Ectodermal cell (in vitro differentiated cells): ENCODE data around the gene ARNT2.

Source experiments
- H3K27ac ChIP-seq: 2 replicates; pipeline ENCODE4 v1.7.0; 2013; ENCODE audit warnings: mild to moderate bottlenecking, low read depth, low read length; ENCODE audit not compliant: insufficient read depth, poor library complexity, severe bottlenecking
- H3K27me3 ChIP-seq: 2 replicates; pipeline ENCODE4 v1.7.0; 2013; ENCODE audit warnings: mild to moderate bottlenecking, low read length; ENCODE audit not compliant: insufficient read depth, control insufficient read depth, poor library complexity, severe bottlenecking
- H3K36me3 ChIP-seq: one replicate; pipeline ENCODE4 v1.7.0; 2013; ENCODE audit warnings: low read length; ENCODE audit not compliant: control insufficient read depth, insufficient read depth
- H3K4me1 ChIP-seq: one replicate; pipeline ENCODE4 v1.7.0; 2013; ENCODE audit warnings: low read length; ENCODE audit not compliant: control insufficient read depth, insufficient read depth
- H3K4me3 ChIP-seq: 2 replicates; pipeline ENCODE4 v1.7.0; 2013; ENCODE audit warnings: low read depth, low read length, control low read depth; ENCODE audit not compliant: insufficient read depth
- H3K9me3 ChIP-seq: 2 replicates; pipeline ENCODE4 v1.7.0; 2013; ENCODE audit warnings: mild to moderate bottlenecking, low read length, moderate library complexity; ENCODE audit not compliant: control insufficient read depth
- WGBS, 2 experiments: methylation state at CpG; one replicate each; pipeline ENCODE4 v1.1.7; 2013; ENCODE audit warnings: missing lambda C conversion rate in 2 of 2; 5-methylcytosine and 5-hydroxymethylcytosine counted together

ARNT2 gene

DNA sequence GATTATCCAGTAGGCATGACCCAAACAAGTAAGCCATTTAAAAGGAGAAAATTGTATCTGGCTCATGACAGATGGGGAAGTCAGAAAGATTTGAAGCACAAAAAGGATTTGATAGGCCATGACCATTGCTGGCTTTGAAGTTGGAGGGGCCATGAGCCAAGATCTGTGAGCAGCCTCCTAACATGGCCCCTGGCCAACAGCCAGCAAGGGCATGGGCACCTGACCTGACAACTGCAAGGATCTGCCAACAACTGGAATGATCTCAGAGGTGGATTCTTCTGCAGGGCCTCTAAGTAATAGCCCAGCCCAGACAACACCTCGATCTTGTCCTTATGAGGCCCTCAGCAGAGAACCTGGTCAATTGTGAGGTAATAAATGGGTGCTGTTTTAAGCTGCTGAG, 93.0 kb downstream of the ARNT2 start:
- Histone ChIP-seq H3K27ac (no peak overlapping the region), H3K9me3 (no peaks in the 10 kb centered on the region), H3K36me3 (no peaks in the 10 kb centered on the region), H3K27me3 (no peaks in the 10 kb centered on the region), H3K4me3 (no peak overlapping the region), H3K4me1 (peaks cover 17% of the 10 kb centered on the region)
- WGBS, 2 experiments, result 93 to 94% methylated on average over 1 of the region's 1 CpG

DNA sequence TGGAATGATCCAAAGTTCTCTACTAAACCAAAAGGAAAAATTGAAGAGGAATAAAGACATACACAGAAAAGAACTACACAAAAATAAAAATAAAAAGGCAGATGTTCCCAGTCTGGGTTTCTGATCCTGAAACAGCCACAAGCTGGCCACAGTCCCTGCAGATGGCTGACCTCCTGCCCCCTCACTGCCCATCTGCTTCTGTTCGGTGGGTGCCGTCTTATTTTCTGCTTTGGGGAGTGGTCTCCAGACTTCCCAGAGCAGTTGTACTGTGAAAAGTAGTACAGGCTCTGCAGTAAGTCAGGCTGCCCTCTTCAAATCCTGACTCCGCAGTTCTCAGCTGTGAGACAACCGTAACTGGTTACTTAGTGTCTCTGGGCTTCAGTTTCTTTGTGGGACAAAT, 94.5 kb downstream of the ARNT2 start:
- no peaks in the 10 kb centered on the region for H3K36me3 ChIP-seq
- H3K27me3 ChIP-seq, result no peaks in the 10 kb centered on the region
- H3K9me3 ChIP-seq, result no peaks in the 10 kb centered on the region
- no peak overlapping the region for H3K27ac ChIP-seq
- peaks cover 17% of the 10 kb centered on the region for H3K4me1 ChIP-seq
- H3K4me3 ChIP-seq, result no peak overlapping the region
- WGBS, 2 experiments, result 77 to 80% methylated on average over 4 of the region's 4 CpGs

DNA sequence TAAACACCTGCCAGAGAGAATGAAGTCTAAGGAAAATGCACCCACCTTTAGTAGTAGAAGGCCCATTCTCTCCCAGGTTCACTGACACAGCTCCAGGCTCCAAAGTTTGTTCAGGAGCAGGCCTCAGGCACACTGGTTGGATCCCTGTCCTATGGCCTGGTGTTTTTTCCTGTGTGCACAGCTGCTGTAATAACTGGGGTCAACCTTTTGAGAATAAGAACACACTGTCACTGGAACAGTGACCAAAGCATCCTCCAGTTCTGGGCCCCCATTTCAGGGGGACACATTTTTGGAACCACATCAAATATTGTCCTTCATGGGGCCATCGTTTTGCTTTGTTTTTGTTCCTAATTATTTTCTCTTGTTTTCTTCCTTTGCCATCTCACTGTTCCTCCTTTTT, 95.8 kb downstream of the ARNT2 start:
- 88 to 95% methylated on average over 1 of the region's 1 CpG for WGBS, 2 experiments
- H3K27me3 ChIP-seq, result no peaks in the 10 kb centered on the region
- no peaks in the 10 kb centered on the region for H3K36me3 ChIP-seq
- H3K9me3 ChIP-seq, result no peaks in the 10 kb centered on the region
- H3K27ac ChIP-seq, result no peak overlapping the region
- H3K4me3 ChIP-seq, result no peak overlapping the region
- H3K4me1 ChIP-seq, result peaks cover 11% of the 10 kb centered on the region

DNA sequence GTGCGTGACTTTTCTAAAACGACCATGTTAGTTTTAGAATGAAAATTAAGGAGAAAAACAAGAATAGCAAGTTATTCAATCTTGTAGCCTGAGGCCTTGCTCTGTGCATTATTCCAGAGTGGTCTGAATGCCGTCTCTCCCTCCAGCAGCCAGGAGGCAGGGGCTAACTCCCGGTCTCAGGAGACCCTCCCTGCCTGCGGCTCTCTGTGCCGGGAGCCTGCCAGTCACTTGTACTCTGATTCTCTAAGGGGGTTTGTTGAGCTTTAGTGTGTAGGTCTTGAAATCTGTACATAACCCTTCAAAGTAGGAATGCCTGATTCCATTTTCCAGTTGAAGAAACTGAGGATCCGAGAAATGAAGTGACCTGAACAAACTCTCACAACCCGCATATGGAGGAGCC, 97.3 kb downstream of the ARNT2 start:
- 89 to 93% methylated on average over 8 of the region's 8 CpGs for WGBS, 2 experiments
- Histone ChIP-seq H3K4me1 (no peaks in the 10 kb centered on the region), H3K9me3 (no peaks in the 10 kb centered on the region), H3K4me3 (no peak overlapping the region), H3K27me3 (no peaks in the 10 kb centered on the region), H3K36me3 (no peaks in the 10 kb centered on the region), H3K27ac (no peak overlapping the region)

DNA sequence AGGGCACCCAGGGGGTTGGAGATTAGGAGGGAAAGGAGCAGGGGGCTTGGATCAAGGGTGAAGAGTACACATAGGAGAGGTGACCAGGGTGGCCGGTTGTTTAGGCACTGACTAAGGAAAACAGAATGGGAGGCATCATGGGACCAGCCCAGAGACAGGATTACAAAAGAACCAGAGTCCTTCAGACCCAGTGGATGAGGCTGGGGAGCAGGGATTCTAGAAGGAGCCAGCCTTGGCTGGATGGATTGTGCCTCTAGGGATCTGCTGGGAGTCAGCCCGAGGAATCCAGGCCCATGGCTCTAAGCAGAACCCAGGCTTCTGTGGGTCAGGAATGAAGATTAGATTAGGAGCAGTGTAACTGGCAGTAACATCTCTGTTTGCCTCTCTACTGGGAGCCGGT, 98.6 kb downstream of the ARNT2 start:
- Histone ChIP-seq H3K27me3 (no peaks in the 10 kb centered on the region), H3K36me3 (no peaks in the 10 kb centered on the region), H3K9me3 (no peaks in the 10 kb centered on the region), H3K4me1 (no peaks in the 10 kb centered on the region), H3K27ac (no peak overlapping the region), H3K4me3 (no peak overlapping the region)
- 94% methylated on average over 3 of the region's 3 CpGs for WGBS, 2 experiments

DNA sequence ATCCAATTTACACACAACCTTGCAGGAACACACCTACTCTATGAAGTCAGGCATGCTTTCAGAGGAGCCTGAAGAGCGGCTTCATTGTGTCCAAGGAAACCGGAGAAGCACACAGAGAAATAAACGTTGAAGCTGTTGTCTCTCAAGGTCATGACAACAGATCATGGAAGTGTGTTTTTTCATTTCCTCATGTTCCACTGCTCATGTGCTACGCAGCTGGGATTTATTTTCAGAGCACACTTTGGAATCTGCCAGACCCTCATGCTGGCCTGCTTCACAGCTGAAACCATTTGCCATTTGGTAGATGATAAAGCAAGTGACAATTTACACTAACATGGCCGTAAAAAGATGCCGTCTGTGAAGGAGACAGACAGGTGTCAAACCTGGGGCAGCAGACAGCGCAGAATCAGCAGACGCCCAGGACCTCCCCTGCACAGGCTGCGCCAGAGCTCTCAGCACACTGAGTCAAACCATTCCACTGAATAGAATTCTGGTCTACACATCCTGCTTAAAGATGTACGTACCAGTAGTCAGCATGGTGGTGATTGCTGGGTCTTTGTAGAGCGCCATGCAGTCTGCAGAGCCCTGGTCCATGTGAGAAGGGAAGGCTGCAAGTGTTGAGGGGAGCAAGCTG, 99.3 kb downstream of the ARNT2 start:
- Histone ChIP-seq H3K27me3 (no peaks in the 10 kb centered on the region), H3K36me3 (no peaks in the 10 kb centered on the region), H3K4me1 (no peaks in the 10 kb centered on the region), H3K9me3 (no peaks in the 10 kb centered on the region), H3K27ac (peak overlapping the region; percentile 20), H3K4me3 (no peak overlapping the region)
- 95 to 96% methylated on average over 11 of the region's 11 CpGs for WGBS, 2 experiments

DNA sequence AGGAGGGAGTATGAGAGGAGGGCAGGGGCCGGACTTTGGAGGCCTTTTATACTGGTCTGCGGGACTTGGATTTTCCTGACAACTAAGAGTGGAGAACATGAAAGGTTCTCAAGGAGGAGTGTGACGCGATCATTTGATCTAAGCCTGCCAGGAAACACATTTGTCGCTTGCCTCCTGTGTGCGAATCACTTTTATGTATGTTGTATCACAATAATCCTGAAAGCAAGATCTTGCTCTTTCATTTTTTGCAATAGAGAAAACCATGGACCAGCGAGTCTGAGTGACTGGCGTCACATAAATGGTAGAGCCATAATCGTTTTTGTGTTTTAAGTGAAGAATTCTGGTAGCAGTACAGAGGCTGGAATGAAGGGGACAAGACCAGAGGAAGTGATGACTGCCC, 100.7 kb downstream of the ARNT2 start:
- no peaks in the 10 kb centered on the region for H3K36me3 ChIP-seq
- H3K27me3 ChIP-seq, result no peaks in the 10 kb centered on the region
- no peaks in the 10 kb centered on the region for H3K4me1 ChIP-seq
- 97% methylated on average over 9 of the region's 9 CpGs for WGBS, 2 experiments
- no peak overlapping the region for H3K27ac ChIP-seq
- H3K4me3 ChIP-seq, result no peak overlapping the region
- H3K9me3 ChIP-seq, result no peaks in the 10 kb centered on the region

DNA sequence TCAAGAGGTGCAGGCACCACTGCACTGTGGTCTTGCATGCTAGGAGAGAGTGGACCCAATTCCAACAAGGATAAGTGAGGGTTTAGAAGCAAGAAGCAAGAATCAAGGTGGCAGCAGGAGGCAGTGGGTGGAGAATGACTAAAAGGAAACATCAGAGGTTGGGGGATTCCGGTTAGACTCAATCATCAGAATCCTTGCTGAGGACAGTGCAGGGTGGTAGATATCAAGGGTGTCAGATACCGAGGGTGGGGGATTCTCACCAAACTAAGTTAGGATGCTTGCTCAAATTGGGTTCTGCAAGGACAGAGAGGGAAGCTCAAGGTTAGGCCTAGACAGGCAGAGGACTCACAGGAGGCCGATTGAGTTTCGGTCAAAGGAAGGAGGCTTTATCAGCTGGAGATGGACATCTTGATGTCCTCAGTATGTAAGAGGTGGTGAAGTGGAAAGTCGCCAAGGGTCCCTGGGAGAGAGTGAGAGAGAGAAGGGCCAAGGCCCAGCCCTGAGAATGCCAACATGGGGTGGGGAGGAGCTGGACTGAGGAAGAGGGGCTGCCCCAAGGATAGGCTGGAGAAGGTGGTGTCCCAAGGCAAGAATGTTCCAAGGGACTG, 102.2 kb downstream of the ARNT2 start:
- H3K27me3 ChIP-seq, result no peaks in the 10 kb centered on the region
- H3K27ac ChIP-seq, result no peak overlapping the region
- H3K9me3 ChIP-seq, result no peaks in the 10 kb centered on the region
- no peak overlapping the region for H3K4me3 ChIP-seq
- 82 to 87% methylated on average over 5 of the region's 5 CpGs for WGBS, 2 experiments
- no peaks in the 10 kb centered on the region for H3K36me3 ChIP-seq
- no peaks in the 10 kb centered on the region for H3K4me1 ChIP-seq

DNA sequence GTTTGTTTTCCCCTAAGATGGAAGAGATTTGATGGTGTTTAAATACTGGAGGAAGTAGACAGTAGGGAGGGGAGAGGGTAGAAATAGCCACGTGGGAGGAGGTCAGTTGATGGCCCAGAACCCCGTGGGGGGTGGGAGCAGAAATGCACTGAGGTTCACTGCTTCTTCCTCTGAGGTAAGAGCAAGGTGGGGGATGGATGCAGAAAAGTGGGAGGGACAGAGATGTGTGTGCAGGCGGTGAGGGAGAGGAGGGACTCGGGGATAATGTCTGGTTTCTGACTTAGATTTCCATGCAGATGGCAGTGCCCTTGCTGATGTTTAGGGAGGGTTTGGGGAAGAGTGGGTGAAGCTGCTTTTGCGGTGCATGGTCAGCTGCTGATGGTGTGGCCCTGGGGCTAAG, 102.9 kb downstream of the ARNT2 start:
- Histone ChIP-seq H3K27me3 (no peaks in the 10 kb centered on the region), H3K36me3 (no peaks in the 10 kb centered on the region), H3K4me3 (no peak overlapping the region), H3K9me3 (no peaks in the 10 kb centered on the region), H3K27ac (no peak overlapping the region), H3K4me1 (no peaks in the 10 kb centered on the region)
- WGBS, 2 experiments, result 88 to 89% methylated on average over 5 of the region's 5 CpGs

DNA sequence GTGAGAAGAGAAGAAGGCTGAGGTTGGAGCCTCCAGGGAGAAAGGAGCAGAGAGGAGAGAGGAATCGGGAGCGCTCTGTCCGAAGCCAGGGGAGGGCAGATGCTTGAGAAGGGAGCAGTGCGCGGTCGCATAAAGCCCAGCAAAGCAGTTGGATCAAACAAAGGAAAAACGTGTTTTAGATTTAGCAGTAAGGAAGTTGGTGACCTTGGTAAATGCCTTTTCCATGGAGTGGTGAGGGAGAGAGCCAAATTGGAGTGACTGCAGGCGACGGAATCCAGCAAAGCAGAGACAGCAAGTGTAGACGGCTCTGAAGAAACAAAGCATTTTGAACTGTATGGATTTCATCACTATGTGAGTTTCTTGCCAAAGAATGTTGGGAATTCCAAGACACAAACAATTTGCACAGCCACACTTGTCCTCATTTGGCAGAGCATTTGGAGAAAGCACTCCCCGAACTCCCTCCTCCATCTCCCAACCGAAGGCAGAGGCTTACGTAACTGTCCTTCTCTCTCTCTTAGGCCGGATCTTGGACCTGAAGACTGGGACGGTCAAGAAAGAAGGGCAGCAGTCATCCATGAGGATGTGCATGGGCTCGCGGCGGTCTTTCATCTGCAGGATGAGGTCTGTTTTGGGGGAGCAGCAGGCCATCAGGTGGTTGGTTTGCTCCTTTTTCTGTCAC, 103.6 kb downstream of the ARNT2 start:
- Histone ChIP-seq H3K9me3 (no peaks in the 10 kb centered on the region), H3K27ac (no peak overlapping the region), H3K4me1 (no peaks in the 10 kb centered on the region), H3K4me3 (no peak overlapping the region), H3K36me3 (no peaks in the 10 kb centered on the region), H3K27me3 (no peaks in the 10 kb centered on the region)
- 95 to 96% methylated on average over 18 of the region's 18 CpGs for WGBS, 2 experiments
